ENCODE results near the gene FBXO31.
A peak's percentile ranks its signal among the peaks of the same experiment; 100 is the strongest.

The FBXO31 gene

GRCh38 chr16:87286839-87287626 lies 96.5 kb downstream of the FBXO31 start:
- TF ChIP-seq CTCF (IDR thresholded peaks at IDR 0.05; ENCODE audit: borderline replicate concordance, control extremely low read depth, extremely low read depth, insufficient read depth, missing control alignments): no peak
- in situ Hi-C loops (cut with MboI; ENCODE audit: low sequenced_read_pairs, unreplicated experiment): loop anchor here (25.0 kb wide), 1 partner anchor 725 kb away; the partner anchor contains the start of genes FOXC2 and MTHFSD
- no peak for DNase-seq (ENCODE audit: low spot score)

GRCh38 chr16:87284183-87284582 lies 99.4 kb downstream of the FBXO31 start:
- TF ChIP-seq CTCF (IDR thresholded peaks at IDR 0.05; ENCODE audit: borderline replicate concordance, control extremely low read depth, extremely low read depth, insufficient read depth, missing control alignments): no peak
- no peak for DNase-seq (ENCODE audit: low spot score)

GRCh38 chr16:87279094-87279658 lies 104.4 kb downstream of the FBXO31 start:
- in situ Hi-C loops (cut with MboI; ENCODE audit: low sequenced_read_pairs, unreplicated experiment): loop anchor here (25.0 kb wide), 1 partner anchor 717 kb away; the partner anchor contains the start of genes FOXC2 and MTHFSD
- no peak for TF ChIP-seq CTCF (IDR thresholded peaks at IDR 0.05; ENCODE audit: borderline replicate concordance, control extremely low read depth, extremely low read depth, insufficient read depth, missing control alignments)

More at GRCh38 chr16:87284183-87284582, 99.4 kb downstream of the FBXO31 start:
- in situ Hi-C loops (cut with MboI; ENCODE audit: low sequenced_read_pairs, unreplicated experiment): loop anchor here (25.0 kb wide), 1 partner anchor 722 kb away; the partner anchor contains the start of genes FOXC2 and MTHFSD

GRCh38 chr16:87278191-87279093 lies 105.1 kb downstream of the FBXO31 start:
- peak; percentile 82 for TF ChIP-seq CTCF (IDR thresholded peaks at IDR 0.05; ENCODE audit: borderline replicate concordance, control extremely low read depth, extremely low read depth, insufficient read depth, missing control alignments)
- in situ Hi-C loops (cut with MboI; ENCODE audit: low sequenced_read_pairs, unreplicated experiment): loop anchor here (25.0 kb wide), 1 partner anchor 716 kb away; the partner anchor contains the start of genes FOXC2 and MTHFSD
- DNase-seq (ENCODE audit: low spot score): peak; percentile 88

More at GRCh38 chr16:87279094-87279658, 104.4 kb downstream of the FBXO31 start:
- DNase-seq (ENCODE audit: low spot score): no peak

Measured in GM13976 (cell line).